Osteoblast (primary cell): ENCODE measurements around the gene SALL1. TPM values are rescaled to one million over a fixed set of nuclear protein-coding genes. Genes with fewer than 3 reads are reported as not detected.

Experiments
- DNase-seq: peaks from one replicate; pipeline ENCODE4 v3.0.0; 2011; ENCODE audit warnings: low spot score, mixed read lengths; ENCODE audit not compliant: insufficient read length; ENCODE audit errors: missing footprints
- H2AFZ ChIP-seq: 2 replicates; pipeline ENCODE4 v1.6.0; 2011; ENCODE audit warnings: mild to moderate bottlenecking, low read length
- H3K27ac ChIP-seq: 2 replicates; pipeline ENCODE4 v1.5.1; 2011; ENCODE audit warnings: mild to moderate bottlenecking, low read depth, low read length, moderate library complexity
- H3K27me3 ChIP-seq: 2 replicates; pipeline ENCODE4 v1.6.0; 2012; ENCODE audit warnings: mild to moderate bottlenecking, control low read depth, inconsistent platforms, low read length, moderate library complexity; ENCODE audit not compliant: insufficient read depth
- H3K36me3 ChIP-seq: 2 replicates; pipeline ENCODE4 v1.5.1; 2011; ENCODE audit warnings: mild to moderate bottlenecking, low read length, control low read depth, moderate library complexity; ENCODE audit not compliant: insufficient read depth
- H3K4me1 ChIP-seq: 2 replicates; pipeline ENCODE4 v1.5.1; 2011; ENCODE audit warnings: mild to moderate bottlenecking, low read length, control low read depth, moderate library complexity; ENCODE audit not compliant: insufficient read depth
- H3K4me2 ChIP-seq: 2 replicates; pipeline ENCODE4 v1.6.0; 2011; ENCODE audit warnings: mild to moderate bottlenecking, low read length; ENCODE audit not compliant: insufficient read depth
- H3K4me3 ChIP-seq: fragments of 200-600 bp; sonication (generic); 3 replicates; pipeline ENCODE4 v1.5.1; 2012; ENCODE audit warnings: mild to moderate bottlenecking, low read length, inconsistent platforms; ENCODE audit not compliant: insufficient read depth
- H3K79me2 ChIP-seq: 2 replicates; pipeline ENCODE4 v1.6.0; 2012; ENCODE audit warnings: mild to moderate bottlenecking, low read length, control low read depth, inconsistent platforms; ENCODE audit not compliant: insufficient read depth
- H3K9me3 ChIP-seq: 2 replicates; pipeline ENCODE4 v1.5.1; 2011; ENCODE audit warnings: low read depth, low read length, control low read depth
- H4K20me1 ChIP-seq: 2 replicates; pipeline ENCODE4 v1.6.0; 2012; ENCODE audit warnings: mild to moderate bottlenecking, low read length, control low read depth; ENCODE audit not compliant: insufficient read depth
- CTCF ChIP-seq: IDR thresholded peaks from 2 replicates; pipeline ENCODE4 v1.5.1; 2011; ENCODE audit warnings: mild to moderate bottlenecking, low read depth, low read length, moderate library complexity; ENCODE audit errors: extremely low read depth
- total RNA-seq: library from RNA; depleted of rRNA; stranded (reverse); fragments of >200 nt; gene quantifications from 2 replicates; pipeline ENCODE4 v1.2.3, GENCODE V29; 2012

The SALL1 gene
- total RNA-seq, 1 donor: under 0.01 TPM

DNA sequence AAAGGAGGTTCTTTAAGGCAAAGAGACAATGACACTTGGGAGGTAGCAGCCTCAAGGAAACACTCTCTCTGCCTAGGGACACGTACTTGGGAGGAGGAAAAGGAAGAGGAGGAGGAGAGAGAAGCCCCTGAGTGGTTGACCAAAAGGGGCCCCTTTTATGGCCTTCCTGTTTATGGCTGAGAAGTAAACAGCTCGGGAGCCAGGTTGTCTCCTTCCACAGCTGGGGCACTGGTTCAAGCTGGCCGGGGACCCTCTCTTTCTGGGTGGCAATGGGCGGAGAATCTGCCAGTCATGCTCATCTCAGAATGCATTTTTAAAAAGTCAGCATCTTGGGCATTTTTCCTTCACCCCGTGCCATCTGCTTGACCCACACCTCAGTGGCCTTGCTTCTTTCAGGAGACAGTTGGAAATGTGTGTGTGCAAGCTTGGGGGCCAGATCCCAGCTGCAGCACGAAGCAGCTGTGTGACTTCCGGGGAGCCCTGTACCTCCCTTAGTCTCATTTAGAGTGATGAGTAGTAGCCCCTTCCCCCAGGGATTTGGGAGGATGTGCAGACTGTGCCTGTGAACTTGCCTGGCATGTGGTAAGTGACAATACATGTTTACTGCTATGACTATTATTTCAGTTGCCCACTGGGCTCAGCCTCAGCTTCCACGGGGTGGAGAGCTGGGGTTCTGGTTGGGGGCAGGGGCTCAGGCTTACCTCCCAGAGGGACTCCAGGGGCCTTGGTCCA is 33.8 kb upstream of the SALL1 start:
- H3K79me2 ChIP-seq: no peaks in the 10 kb centered on the region
- no peak overlapping the region for H2AFZ ChIP-seq
- TF ChIP-seq CTCF: no peak
- H3K27ac ChIP-seq: no peak overlapping the region
- H3K9me3 ChIP-seq: no peaks in the 10 kb centered on the region
- H3K36me3 ChIP-seq: no peaks in the 10 kb centered on the region
- no peak overlapping the region for H3K4me2 ChIP-seq
- no peak for DNase-seq
- no peak overlapping the region for H3K4me3 ChIP-seq
- no peaks in the 10 kb centered on the region for H3K4me1 ChIP-seq
- no peaks in the 10 kb centered on the region for H4K20me1 ChIP-seq
- no peaks in the 10 kb centered on the region for H3K27me3 ChIP-seq

- Histone ChIP-seq H3K4me3 (no peak overlapping the region), H2AFZ (no peak overlapping the region), H4K20me1 (no peaks in the 10 kb centered on the region), H3K27me3 (no peaks in the 10 kb centered on the region), H3K9me3 (no peaks in the 10 kb centered on the region), H3K27ac (no peak overlapping the region), H3K4me2 (no peak overlapping the region), H3K36me3 (no peaks in the 10 kb centered on the region), H3K79me2 (no peaks in the 10 kb centered on the region), H3K4me1 (no peaks in the 10 kb centered on the region)
- no peak for TF ChIP-seq CTCF
- DNase-seq: no peak
Observed at GRCh38 chr16:51181503-51181811, 30.4 kb upstream of the SALL1 start.

GRCh38 chr16:51180719-51181502 is 29.8 kb upstream of the SALL1 start:
- Histone ChIP-seq H3K4me1 (no peaks in the 10 kb centered on the region), H3K27ac (no peak overlapping the region), H4K20me1 (no peaks in the 10 kb centered on the region), H3K4me2 (no peak overlapping the region), H3K4me3 (no peak overlapping the region), H3K9me3 (no peaks in the 10 kb centered on the region), H2AFZ (no peak overlapping the region), H3K36me3 (no peaks in the 10 kb centered on the region), H3K27me3 (no peaks in the 10 kb centered on the region), H3K79me2 (no peaks in the 10 kb centered on the region)
- DNase-seq: no peak
- TF ChIP-seq CTCF: no peak

- Histone ChIP-seq H2AFZ (no peak overlapping the region), H4K20me1 (no peaks in the 10 kb centered on the region), H3K36me3 (no peaks in the 10 kb centered on the region), H3K9me3 (no peaks in the 10 kb centered on the region), H3K79me2 (no peaks in the 10 kb centered on the region), H3K27me3 (no peaks in the 10 kb centered on the region), H3K4me3 (no peak overlapping the region), H3K27ac (no peak overlapping the region), H3K4me1 (no peaks in the 10 kb centered on the region), H3K4me2 (no peak overlapping the region)
- TF ChIP-seq CTCF: no peak
- no peak for DNase-seq
Observed at GRCh38 chr16:51175081-51175480, 24.0 kb upstream of the SALL1 start.
